WTC11 (cell line): ENCODE data around the gene USP34. TPM values are rescaled to one million over a fixed set of nuclear protein-coding genes. Genes with fewer than 3 reads are reported as not detected.
A peak's percentile ranks its signal among the peaks of the same experiment; 100 is the strongest.

ENCODE experiments used
- ATAC-seq: fragments of 200-7000 bp; cut with Tn5 transposase; 2 replicates; pipeline ENCODE4 v1.10.0; 2021; ENCODE audit warnings: mild to moderate bottlenecking, moderate library complexity
- CTCF ChIA-PET: fragments of 300-600 bp; sonication (Branson Sonifier 250); formaldehyde crosslinking; loops from one replicate; lab custom pipeline; 2021; ENCODE audit warnings: antibody characterized with exemption; lab: Charles Lee
- POLR2A ChIA-PET: fragments of 350-600 bp; sonication (Branson Sonifier 250); formaldehyde crosslinking; loops from one replicate; lab custom pipeline; 2021; ENCODE audit warnings: antibody characterized with exemption; lab: Charles Lee
- DNase-seq: peaks from one replicate; pipeline ENCODE4 v3.0.0; 2021; ENCODE audit warnings: low spot score
- H3K27ac Mint-ChIP-seq: 2 replicates; pipeline ENCODE4 v1.8.0; 2021; ENCODE audit warnings: mixed read lengths
- H3K27me3 Mint-ChIP-seq: 2 replicates; pipeline ENCODE4 v1.8.0; 2021; ENCODE audit warnings: low read depth, mild to moderate bottlenecking, moderate library complexity, mixed read lengths
- H3K36me3 Mint-ChIP-seq: 2 replicates; pipeline ENCODE4 v1.8.0; 2021; ENCODE audit warnings: mixed read lengths
- H3K4me1 Mint-ChIP-seq: 2 replicates; pipeline ENCODE4 v1.8.0; 2022; ENCODE audit warnings: mixed read lengths
- H3K4me3 Mint-ChIP-seq: 2 replicates; pipeline ENCODE4 v1.8.0; 2021; ENCODE audit warnings: mild to moderate bottlenecking, moderate library complexity, mixed read lengths
- H3K9me3 Mint-ChIP-seq: 2 replicates; pipeline ENCODE4 v1.8.0; 2021; ENCODE audit warnings: mixed read lengths
- FOXJ3 ChIP-seq: sonication (generic); formaldehyde crosslinking; IDR thresholded peaks from 2 replicates; pipeline ENCODE4 v1.9.0; 2021; ENCODE audit warnings: missing genetic modification reagents, mild to moderate bottlenecking, borderline replicate concordance
- FOXK1 ChIP-seq: sonication (generic); formaldehyde crosslinking; IDR thresholded peaks from 2 replicates; pipeline ENCODE4 v1.8.0; 2022; ENCODE audit warnings: mild to moderate bottlenecking, moderate library complexity, missing genetic modification reagents
- JAZF1 ChIP-seq: fragments of 250-450 bp; sonication (Bioruptor Pico); IDR thresholded peaks from 2 replicates; pipeline ENCODE4 v1.9.0; 2021; ENCODE audit warnings: moderate library complexity, mild to moderate bottlenecking, inconsistent platforms
- MYBL2 ChIP-seq: sonication (generic); formaldehyde crosslinking; IDR thresholded peaks from 2 replicates; pipeline ENCODE4 v1.8.1; 2023; ENCODE audit warnings: mild to moderate bottlenecking, moderate library complexity, missing genetic modification reagents
- OVOL2 ChIP-seq: fragments of 250-450 bp; sonication (Bioruptor Pico); IDR thresholded peaks from 2 replicates; pipeline ENCODE4 v1.9.0; 2021; ENCODE audit warnings: mild to moderate bottlenecking, borderline replicate concordance
- RORB ChIP-seq: fragments of 250-450 bp; sonication (Bioruptor Pico); IDR thresholded peaks from 2 replicates; pipeline ENCODE4 v1.9.0; 2021; ENCODE audit warnings: mild to moderate bottlenecking
- SOX15 ChIP-seq: fragments of 250-450 bp; sonication (Bioruptor Pico); IDR thresholded peaks from 2 replicates; pipeline ENCODE4 v1.9.0; 2021; ENCODE audit warnings: mild to moderate bottlenecking
- SP1 ChIP-seq: sonication (generic); formaldehyde crosslinking; conservative IDR thresholded peaks from 2 replicates; pipeline ENCODE4 v1.8.1; 2022; ENCODE audit warnings: missing genetic modification reagents
- ZNF219 ChIP-seq: sonication (generic); formaldehyde crosslinking; IDR thresholded peaks from 2 replicates; pipeline ENCODE4 v1.8.0; 2023; ENCODE audit warnings: missing genetic modification reagents, mild to moderate bottlenecking, borderline replicate concordance
- ZNF263 ChIP-seq: sonication (generic); formaldehyde crosslinking; IDR thresholded peaks from 2 replicates; pipeline ENCODE4 v1.8.1; 2022; ENCODE audit warnings: low read depth, mild to moderate bottlenecking, moderate library complexity, missing genetic modification reagents
- ZNF416 ChIP-seq: fragments of 250-450 bp; sonication (Bioruptor Pico); IDR thresholded peaks from 2 replicates; pipeline ENCODE4 v1.9.0; 2021; ENCODE audit warnings: mild to moderate bottlenecking, inconsistent platforms
- ZNF671 ChIP-seq: fragments of 250-450 bp; sonication (Bioruptor Pico); IDR thresholded peaks from 2 replicates; pipeline ENCODE4 v1.8.0; 2021; ENCODE audit warnings: mild to moderate bottlenecking
- total RNA-seq: library from RNA; stranded (reverse); gene quantifications from 3 replicates; pipeline ENCODE4 v1.2.3, GENCODE V29; 2021
- TF ChIP-seq, protein P1 (sequence below): sonication (generic); formaldehyde crosslinking; IDR thresholded peaks from 2 replicates; pipeline ENCODE4 v1.8.0; 2022; ENCODE audit warnings: mild to moderate bottlenecking, missing genetic modification reagents
- TF ChIP-seq, protein P2 (sequence below): sonication (generic); formaldehyde crosslinking; IDR thresholded peaks from 2 replicates; pipeline ENCODE4 v1.8.0; 2023; ENCODE audit warnings: missing genetic modification reagents, mild to moderate bottlenecking, borderline replicate concordance
- TF ChIP-seq, protein P3 (sequence below): sonication (generic); formaldehyde crosslinking; IDR thresholded peaks from 2 replicates; pipeline ENCODE4 v1.8.1; 2022; ENCODE audit warnings: mild to moderate bottlenecking, moderate library complexity, missing genetic modification reagents
- TF ChIP-seq, protein P4 (sequence below): sonication (generic); formaldehyde crosslinking; IDR thresholded peaks from 2 replicates; pipeline ENCODE4 v1.8.1; 2022; ENCODE audit warnings: low read depth, mild to moderate bottlenecking, moderate library complexity, missing genetic modification reagents, borderline replicate concordance
- TF ChIP-seq, protein P5 (sequence below): fragments of 250-450 bp; sonication (Bioruptor Pico); IDR thresholded peaks from 2 replicates; pipeline ENCODE4 v1.8.0; 2021; ENCODE audit warnings: mild to moderate bottlenecking
- TF ChIP-seq, protein P6 (sequence below): fragments of 250-450 bp; sonication (Bioruptor Pico); IDR thresholded peaks from 2 replicates; pipeline ENCODE4 v2.1.2; 2022; ENCODE audit warnings: mild to moderate bottlenecking, moderate library complexity

The USP34 gene
- total RNA-seq, 1 experiment from 2014 or later: 92.3 TPM

DNA sequence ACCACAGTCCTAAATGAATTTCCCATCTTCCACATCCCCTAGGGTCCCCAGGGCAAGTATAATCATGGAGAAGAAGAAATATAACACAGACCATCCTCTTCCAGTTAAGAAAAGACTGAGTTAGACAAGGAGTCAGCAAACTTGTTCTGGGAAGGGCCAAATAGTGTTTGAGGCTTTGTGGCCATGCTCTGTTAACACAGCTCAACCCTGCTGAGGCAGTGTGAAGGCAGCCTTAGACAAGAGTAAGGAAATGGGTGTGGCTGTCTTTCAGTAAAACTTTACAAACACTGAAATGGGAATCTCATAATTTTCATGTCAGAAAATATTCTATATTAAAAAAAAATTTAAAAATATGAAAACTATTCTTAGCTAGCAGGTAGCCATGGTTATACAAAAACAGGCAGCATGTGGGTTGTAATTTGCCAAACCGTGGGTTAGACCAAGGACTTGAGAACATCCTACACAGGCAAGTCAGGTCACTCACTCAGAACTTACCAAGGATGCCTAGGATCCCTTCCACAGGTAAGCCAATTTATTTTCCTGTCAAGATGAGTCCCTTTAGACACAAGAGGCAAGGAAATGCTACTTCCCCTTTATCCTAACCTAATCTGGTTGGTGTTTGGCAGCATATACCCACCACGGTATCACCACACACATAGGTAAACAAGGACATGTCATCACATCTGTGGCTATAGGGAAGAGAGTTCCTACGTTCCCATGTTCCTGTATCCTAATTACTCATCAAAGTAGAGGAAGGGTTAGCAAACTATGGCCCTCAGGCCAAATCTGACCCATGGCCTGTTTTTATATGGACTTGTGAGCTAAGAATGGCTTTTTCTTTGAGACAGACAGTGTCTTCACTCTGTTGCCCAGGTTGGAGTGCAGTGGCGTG is 277.0 kb downstream of the USP34 start:
- peaks cover 18% of the 10 kb centered on the region for H3K36me3 Mint-ChIP-seq

DNA sequence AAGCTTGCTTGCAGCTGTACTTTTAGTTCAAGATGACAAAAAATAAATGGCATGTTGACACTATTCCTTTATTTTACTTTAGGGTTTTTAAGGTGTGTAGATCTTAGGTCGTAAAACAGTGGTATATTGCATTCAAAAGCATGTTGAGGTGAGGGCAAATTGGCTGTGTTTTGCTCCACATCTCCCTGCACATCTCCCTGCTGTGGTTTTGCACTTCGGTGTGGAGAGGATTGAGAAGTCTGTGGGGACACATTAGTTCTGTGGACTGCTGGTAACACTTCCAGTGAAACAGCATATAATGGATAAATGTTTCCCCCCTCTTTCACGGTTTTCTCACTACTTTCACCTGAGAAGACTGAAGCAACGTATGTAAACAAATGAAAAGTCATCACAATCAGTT is 283.8 kb downstream of the USP34 start:
- DNase-seq: no peak
- H3K4me3 Mint-ChIP-seq: no peak overlapping the region
- CTCF ChIA-PET: no interaction called here
- TF ChIP-seq OVOL2 (CRISPR knock-in tag) (no peak), FOXK1 (CRISPR knock-in tag) (no peak), ZNF671 (CRISPR knock-in tag) (no peak), JAZF1 (CRISPR knock-in tag) (no peak), ZNF219 (CRISPR knock-in tag) (no peak), RORB (no peak)
- TF ChIP-seq, protein P1, sequence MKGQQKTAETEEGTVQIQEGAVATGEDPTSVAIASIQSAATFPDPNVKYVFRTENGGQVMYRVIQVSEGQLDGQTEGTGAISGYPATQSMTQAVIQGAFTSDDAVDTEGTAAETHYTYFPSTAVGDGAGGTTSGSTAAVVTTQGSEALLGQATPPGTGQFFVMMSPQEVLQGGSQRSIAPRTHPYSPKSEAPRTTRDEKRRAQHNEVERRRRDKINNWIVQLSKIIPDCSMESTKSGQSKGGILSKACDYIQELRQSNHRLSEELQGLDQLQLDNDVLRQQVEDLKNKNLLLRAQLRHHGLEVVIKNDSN (CRISPR knock-in tag): no peak
- TF ChIP-seq, protein P2, sequence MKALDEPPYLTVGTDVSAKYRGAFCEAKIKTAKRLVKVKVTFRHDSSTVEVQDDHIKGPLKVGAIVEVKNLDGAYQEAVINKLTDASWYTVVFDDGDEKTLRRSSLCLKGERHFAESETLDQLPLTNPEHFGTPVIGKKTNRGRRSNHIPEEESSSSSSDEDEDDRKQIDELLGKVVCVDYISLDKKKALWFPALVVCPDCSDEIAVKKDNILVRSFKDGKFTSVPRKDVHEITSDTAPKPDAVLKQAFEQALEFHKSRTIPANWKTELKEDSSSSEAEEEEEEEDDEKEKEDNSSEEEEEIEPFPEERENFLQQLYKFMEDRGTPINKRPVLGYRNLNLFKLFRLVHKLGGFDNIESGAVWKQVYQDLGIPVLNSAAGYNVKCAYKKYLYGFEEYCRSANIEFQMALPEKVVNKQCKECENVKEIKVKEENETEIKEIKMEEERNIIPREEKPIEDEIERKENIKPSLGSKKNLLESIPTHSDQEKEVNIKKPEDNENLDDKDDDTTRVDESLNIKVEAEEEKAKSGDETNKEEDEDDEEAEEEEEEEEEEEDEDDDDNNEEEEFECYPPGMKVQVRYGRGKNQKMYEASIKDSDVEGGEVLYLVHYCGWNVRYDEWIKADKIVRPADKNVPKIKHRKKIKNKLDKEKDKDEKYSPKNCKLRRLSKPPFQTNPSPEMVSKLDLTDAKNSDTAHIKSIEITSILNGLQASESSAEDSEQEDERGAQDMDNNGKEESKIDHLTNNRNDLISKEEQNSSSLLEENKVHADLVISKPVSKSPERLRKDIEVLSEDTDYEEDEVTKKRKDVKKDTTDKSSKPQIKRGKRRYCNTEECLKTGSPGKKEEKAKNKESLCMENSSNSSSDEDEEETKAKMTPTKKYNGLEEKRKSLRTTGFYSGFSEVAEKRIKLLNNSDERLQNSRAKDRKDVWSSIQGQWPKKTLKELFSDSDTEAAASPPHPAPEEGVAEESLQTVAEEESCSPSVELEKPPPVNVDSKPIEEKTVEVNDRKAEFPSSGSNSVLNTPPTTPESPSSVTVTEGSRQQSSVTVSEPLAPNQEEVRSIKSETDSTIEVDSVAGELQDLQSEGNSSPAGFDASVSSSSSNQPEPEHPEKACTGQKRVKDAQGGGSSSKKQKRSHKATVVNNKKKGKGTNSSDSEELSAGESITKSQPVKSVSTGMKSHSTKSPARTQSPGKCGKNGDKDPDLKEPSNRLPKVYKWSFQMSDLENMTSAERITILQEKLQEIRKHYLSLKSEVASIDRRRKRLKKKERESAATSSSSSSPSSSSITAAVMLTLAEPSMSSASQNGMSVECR (CRISPR knock-in tag): no peak
- TF ChIP-seq, protein P3, sequence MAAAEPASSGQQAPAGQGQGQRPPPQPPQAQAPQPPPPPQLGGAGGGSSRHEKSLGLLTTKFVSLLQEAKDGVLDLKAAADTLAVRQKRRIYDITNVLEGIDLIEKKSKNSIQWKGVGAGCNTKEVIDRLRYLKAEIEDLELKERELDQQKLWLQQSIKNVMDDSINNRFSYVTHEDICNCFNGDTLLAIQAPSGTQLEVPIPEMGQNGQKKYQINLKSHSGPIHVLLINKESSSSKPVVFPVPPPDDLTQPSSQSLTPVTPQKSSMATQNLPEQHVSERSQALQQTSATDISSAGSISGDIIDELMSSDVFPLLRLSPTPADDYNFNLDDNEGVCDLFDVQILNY (CRISPR knock-in tag): no peak
- TF ChIP-seq, protein P4, sequence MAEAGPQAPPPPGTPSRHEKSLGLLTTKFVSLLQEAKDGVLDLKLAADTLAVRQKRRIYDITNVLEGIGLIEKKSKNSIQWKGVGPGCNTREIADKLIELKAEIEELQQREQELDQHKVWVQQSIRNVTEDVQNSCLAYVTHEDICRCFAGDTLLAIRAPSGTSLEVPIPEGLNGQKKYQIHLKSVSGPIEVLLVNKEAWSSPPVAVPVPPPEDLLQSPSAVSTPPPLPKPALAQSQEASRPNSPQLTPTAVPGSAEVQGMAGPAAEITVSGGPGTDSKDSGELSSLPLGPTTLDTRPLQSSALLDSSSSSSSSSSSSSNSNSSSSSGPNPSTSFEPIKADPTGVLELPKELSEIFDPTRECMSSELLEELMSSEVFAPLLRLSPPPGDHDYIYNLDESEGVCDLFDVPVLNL (CRISPR knock-in tag): no peak
- TF ChIP-seq, all 79 proteins: peak for 0
- no peak for ATAC-seq
- POLR2A ChIA-PET: no interaction called here
- H3K9me3 Mint-ChIP-seq: no peaks in the 10 kb centered on the region
- H3K36me3 Mint-ChIP-seq: peaks cover 78% of the 10 kb centered on the region
- peaks cover 12% of the 10 kb centered on the region for H3K4me1 Mint-ChIP-seq
- no peak overlapping the region for H3K27ac Mint-ChIP-seq
- no peaks in the 10 kb centered on the region for H3K27me3 Mint-ChIP-seq

More for the DNA sequence above, 277.0 kb downstream of the USP34 start:
- Mint-ChIP-seq H3K27me3 (no peaks in the 10 kb centered on the region), H3K4me3 (no peak overlapping the region), H3K4me1 (no peaks in the 10 kb centered on the region), H3K9me3 (no peaks in the 10 kb centered on the region), H3K27ac (peak overlapping the region; percentile 63; the same call in 1 of the 2 replicates)
- TF ChIP-seq ZNF416 (CRISPR knock-in tag) (no peak), MYBL2 (CRISPR knock-in tag) (no peak), RORB (no peak), SP1 (CRISPR knock-in tag) (no peak), ZNF263 (CRISPR knock-in tag) (no peak), SOX15 (no peak), FOXJ3 (no peak)
- TF ChIP-seq, protein P5, sequence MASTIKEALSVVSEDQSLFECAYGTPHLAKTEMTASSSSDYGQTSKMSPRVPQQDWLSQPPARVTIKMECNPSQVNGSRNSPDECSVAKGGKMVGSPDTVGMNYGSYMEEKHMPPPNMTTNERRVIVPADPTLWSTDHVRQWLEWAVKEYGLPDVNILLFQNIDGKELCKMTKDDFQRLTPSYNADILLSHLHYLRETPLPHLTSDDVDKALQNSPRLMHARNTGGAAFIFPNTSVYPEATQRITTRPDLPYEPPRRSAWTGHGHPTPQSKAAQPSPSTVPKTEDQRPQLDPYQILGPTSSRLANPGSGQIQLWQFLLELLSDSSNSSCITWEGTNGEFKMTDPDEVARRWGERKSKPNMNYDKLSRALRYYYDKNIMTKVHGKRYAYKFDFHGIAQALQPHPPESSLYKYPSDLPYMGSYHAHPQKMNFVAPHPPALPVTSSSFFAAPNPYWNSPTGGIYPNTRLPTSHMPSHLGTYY (CRISPR knock-in tag): no peak
- TF ChIP-seq, protein P6, sequence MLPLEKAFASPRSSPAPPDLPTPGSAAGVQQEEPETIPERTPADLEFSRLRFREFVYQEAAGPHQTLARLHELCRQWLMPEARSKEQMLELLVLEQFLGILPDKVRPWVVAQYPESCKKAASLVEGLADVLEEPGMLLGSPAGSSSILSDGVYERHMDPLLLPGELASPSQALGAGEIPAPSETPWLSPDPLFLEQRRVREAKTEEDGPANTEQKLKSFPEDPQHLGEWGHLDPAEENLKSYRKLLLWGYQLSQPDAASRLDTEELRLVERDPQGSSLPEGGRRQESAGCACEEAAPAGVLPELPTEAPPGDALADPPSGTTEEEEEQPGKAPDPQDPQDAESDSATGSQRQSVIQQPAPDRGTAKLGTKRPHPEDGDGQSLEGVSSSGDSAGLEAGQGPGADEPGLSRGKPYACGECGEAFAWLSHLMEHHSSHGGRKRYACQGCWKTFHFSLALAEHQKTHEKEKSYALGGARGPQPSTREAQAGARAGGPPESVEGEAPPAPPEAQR (CRISPR knock-in tag): no peak
- ATAC-seq: no peak
- CTCF ChIA-PET: interaction anchor here (0.5 kb wide), 1 partner anchor 23 kb away, joined by 3 read pairs; no protein-coding TSS in a partner anchor
- POLR2A ChIA-PET: no interaction called here
- DNase-seq: no peak
